Pancreas (tissue), 10 donors: Measurements from ENCODE around the gene VWA5A. TPM values are rescaled to one million over a fixed set of nuclear protein-coding genes. Genes with fewer than 3 reads are reported as not detected.
"Not testable (repeated sequence)": the region's sequence is repeated elsewhere in the genome, so short reads cannot be mapped to it uniquely, and the experiment has no call there.

Experiments
- ATAC-seq, 4 donors: fragments of 200-7000 bp; cut with Tn5 transposase; one replicate each; pipeline versions ENCODE4 v1.8.0 to v1.9.1; 2020; ENCODE audit warnings: mild to moderate bottlenecking in 4 of 4, moderate library complexity in 4 of 4
- DNase-seq, 6 donors: peaks; one replicate each; pipeline ENCODE4 v3.0.0-alpha.2; 2020
- FAIRE-seq: peaks from 2 replicates; lab custom pipeline; 2012; peaks lifted over from hg19 to GRCh38; lab: Jason Lieb, UNC
- H3K27ac ChIP-seq, 4 donors: fragments of 200-600 bp; sonication (generic); 1 replicate in 3 of 4; 2 replicates in 1 of 4; pipeline versions ENCODE4 v1.5.0 to v1.8.0; 2020
- H3K27me3 ChIP-seq, 4 donors: fragments of 200-600 bp; one replicate each; pipeline ENCODE4 v1.8.0; 2021
- H3K36me3 ChIP-seq, 3 donors: fragments of 200-600 bp; sonication (generic) in 1 of 3; one replicate each; pipeline versions ENCODE4 v1.5.0 to v1.8.0; 2020 to 2021
- H3K4me1 ChIP-seq, 3 donors: fragments of 200-600 bp; one replicate each; pipeline ENCODE4 v1.8.0; 2021
- H3K4me3 ChIP-seq, 4 donors: fragments of 200-600 bp; sonication (generic) in 2 of 4; one replicate each; pipeline versions ENCODE4 v1.5.0 to v1.8.0; 2020 to 2021
- H3K9me3 ChIP-seq, 4 donors: fragments of 200-600 bp; one replicate each; pipeline ENCODE4 v1.8.0; 2021
- WGBS, 2 donors: extraction: QIAGEN DNeasy Blood & Tissue Kit; methylation state at CpG; one replicate each; pipeline ENCODE4 v1.1.7; 2013; 5-methylcytosine and 5-hydroxymethylcytosine counted together
- intact Hi-C, 3 donors: fragments of 100-400 bp; cut with DNase I; formaldehyde crosslinking; loops; one replicate each; pipeline versions ENCODE4 v1.11.1 to v1.14.2; 2022
- polyA plus RNA-seq, 2 donors: library from polyadenylated mRNA; stranded (reverse); fragments of 200-250 nt; gene quantifications; one replicate each; pipeline ENCODE4 v1.2.3, GENCODE V29; 2013
- total RNA-seq, 6 donors: library from RNA; stranded (reverse); fragmentation: NEBNext Ultra II Directional in 4 of 6; extraction: Animal tissue kit (Norgen Biotek cat#: 25700) in 4 of 6; gene quantifications; one replicate each; pipeline versions ENCODE4 v1.2.1 to v1.2.4, GENCODE V29; 2021 to 2023
- TF ChIP-seq, protein P1 (sequence below), 4 donors: fragments of 200-600 bp; sonication (generic) in 3 of 4; IDR thresholded peaks; one replicate each; pipeline versions ENCODE4 v1.5.0 to v1.8.0; 2021; ENCODE audit warnings: antibody characterized with exemption in 4 of 4
- donor health status: healthy with polysubstance abuse.
- donor health status: DM: no; HTN: no; CAD: no; lungs with moderate emphysema.
- donor health status: DM: no; HTN: no; CAD: no.
- donor health status: control.
- donor health status: control.
- donor health status: Bipolar disorder and iron deficiency.
- donor health status: DM: yes; HTN: yes; CAD: no.
- donor health status: DM: no; HTN: no; CAD: no.
- donor health status: DM: no; HTN: no; CAD: no.
- donor health status: DM: yes; HTN: yes; CAD: no.

The VWA5A gene
- total and polyA plus RNA-seq, 8 donors, result 9.6 to 28.7 (median 15.6) TPM

GRCh38 chr11:124123622-124124021 lies 8.4 kb downstream of the VWA5A start:
- H3K4me1 ChIP-seq, result no peaks in the 10 kb centered on the region
- ATAC-seq, result no peak
- H3K4me3 ChIP-seq, result no peak overlapping the region
- H3K27ac ChIP-seq, result no peak overlapping the region
- no peak for FAIRE-seq
- H3K9me3 ChIP-seq, result no peaks in the 10 kb centered on the region
- H3K27me3 ChIP-seq, result no peaks in the 10 kb centered on the region
- WGBS, 2 donors, result 65 to 67% methylated on average over 2 of the region's 2 CpGs
- peaks cover 0 to 42% (median 7%) of the 10 kb centered on the region in 3 donors for H3K36me3 ChIP-seq
- intact Hi-C loops, result no loop called here
- no peak for DNase-seq
- TF ChIP-seq, protein P1, sequence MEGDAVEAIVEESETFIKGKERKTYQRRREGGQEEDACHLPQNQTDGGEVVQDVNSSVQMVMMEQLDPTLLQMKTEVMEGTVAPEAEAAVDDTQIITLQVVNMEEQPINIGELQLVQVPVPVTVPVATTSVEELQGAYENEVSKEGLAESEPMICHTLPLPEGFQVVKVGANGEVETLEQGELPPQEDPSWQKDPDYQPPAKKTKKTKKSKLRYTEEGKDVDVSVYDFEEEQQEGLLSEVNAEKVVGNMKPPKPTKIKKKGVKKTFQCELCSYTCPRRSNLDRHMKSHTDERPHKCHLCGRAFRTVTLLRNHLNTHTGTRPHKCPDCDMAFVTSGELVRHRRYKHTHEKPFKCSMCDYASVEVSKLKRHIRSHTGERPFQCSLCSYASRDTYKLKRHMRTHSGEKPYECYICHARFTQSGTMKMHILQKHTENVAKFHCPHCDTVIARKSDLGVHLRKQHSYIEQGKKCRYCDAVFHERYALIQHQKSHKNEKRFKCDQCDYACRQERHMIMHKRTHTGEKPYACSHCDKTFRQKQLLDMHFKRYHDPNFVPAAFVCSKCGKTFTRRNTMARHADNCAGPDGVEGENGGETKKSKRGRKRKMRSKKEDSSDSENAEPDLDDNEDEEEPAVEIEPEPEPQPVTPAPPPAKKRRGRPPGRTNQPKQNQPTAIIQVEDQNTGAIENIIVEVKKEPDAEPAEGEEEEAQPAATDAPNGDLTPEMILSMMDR (IDR thresholded peaks at IDR 0.05), result no peak

- FAIRE-seq, H3K9me3 ChIP-seq, H3K4me3 ChIP-seq, intact Hi-C loops, H3K27ac ChIP-seq, H3K27me3 ChIP-seq, ATAC-seq, DNase-seq, H3K4me1 ChIP-seq: not testable (repeated sequence)
- peaks cover 0 to 34% (median 7%) of the 10 kb centered on the region in 3 donors for H3K36me3 ChIP-seq
- 100% methylated on average over 1 of the region's 1 CpG; no CpG with 5 or more reads in 1 of the 2 donors for WGBS, 2 donors
Measured at GRCh38 chr11:124127134-124127533, 11.9 kb downstream of the VWA5A start.

DNA sequence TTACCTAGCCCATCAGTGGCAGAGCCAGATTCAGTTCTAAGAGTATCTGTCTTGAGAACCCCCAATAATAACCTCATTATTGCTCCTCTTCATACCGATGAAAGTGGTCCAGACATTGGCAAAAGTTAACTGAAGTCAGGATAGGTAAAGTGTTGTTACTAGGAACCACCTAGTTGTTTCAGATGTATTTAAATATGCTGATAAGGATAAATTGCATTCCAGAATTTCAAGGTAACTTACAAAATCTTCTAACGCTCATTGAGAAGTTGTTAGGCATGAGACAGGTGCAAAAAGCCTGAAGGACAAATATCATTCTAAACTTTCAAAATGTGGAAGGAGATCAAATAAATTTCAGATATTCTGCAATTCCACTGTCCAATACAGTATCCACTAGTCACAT lies 27.8 kb downstream of the VWA5A start:
- FAIRE-seq (no peak), DNase-seq (no peak), ATAC-seq (no peak)
- no peak overlapping the region for H3K4me3 ChIP-seq
- no peak overlapping the region for H3K27ac ChIP-seq
- WGBS, 2 donors, result 79 to 81% methylated on average over 2 of the region's 2 CpGs
- no peaks in the 10 kb centered on the region for H3K4me1 ChIP-seq
- peaks cover 0 to 19% (median 3%) of the 10 kb centered on the region in 3 donors for H3K36me3 ChIP-seq
- H3K9me3 ChIP-seq, result no peaks in the 10 kb centered on the region
- no peaks in the 10 kb centered on the region for H3K27me3 ChIP-seq
- intact Hi-C loops, result no loop called here
- TF ChIP-seq, protein P1 (IDR thresholded peaks at IDR 0.05), result no peak

DNA sequence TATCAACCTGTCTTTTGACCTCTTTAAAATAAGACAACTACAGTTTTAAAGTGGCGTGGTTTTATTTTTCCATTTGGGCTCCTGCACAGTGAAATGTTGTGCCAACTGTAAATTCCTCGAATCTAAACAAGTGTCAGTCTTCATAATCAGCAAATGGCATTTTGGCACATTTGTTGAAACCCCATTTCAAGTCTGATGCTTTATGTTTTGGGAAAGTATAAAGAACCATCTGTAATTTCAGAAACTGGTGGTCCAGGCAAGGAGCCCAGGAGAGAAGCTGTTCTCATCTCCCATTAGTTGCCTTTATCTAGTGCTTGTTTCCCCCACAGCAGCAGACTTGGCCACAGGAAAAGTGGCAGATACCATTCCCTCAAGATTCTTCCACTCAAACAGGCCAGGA lies 32.7 kb downstream of the VWA5A start:
- H3K4me3 ChIP-seq, result no peak overlapping the region
- no peak for DNase-seq
- no peaks in the 10 kb centered on the region for H3K4me1 ChIP-seq
- TF ChIP-seq, protein P1 (IDR thresholded peaks at IDR 0.05), result no peak
- WGBS, 2 donors, result 90 to 92% methylated on average over 2 of the region's 2 CpGs
- H3K36me3 ChIP-seq, result peaks cover 0 to 6% (median 0%) of the 10 kb centered on the region in 3 donors
- intact Hi-C loops, result no loop called here
- no peak overlapping the region for H3K27ac ChIP-seq
- H3K27me3 ChIP-seq, result no peaks in the 10 kb centered on the region
- ATAC-seq, result no peak
- no peaks in the 10 kb centered on the region for H3K9me3 ChIP-seq
- FAIRE-seq, result no peak

GRCh38 chr11:124150684-124151083 lies 35.4 kb downstream of the VWA5A start:
- TF ChIP-seq, protein P1 (IDR thresholded peaks at IDR 0.05), result no peak
- no peak for ATAC-seq
- no peak for DNase-seq
- H3K4me1 ChIP-seq, result no peaks in the 10 kb centered on the region
- H3K4me3 ChIP-seq, result no peak overlapping the region
- intact Hi-C loops, result no loop called here
- FAIRE-seq, result no peak
- 77 to 81% methylated on average over 5 of the region's 5 CpGs for WGBS, 2 donors
- peaks cover 0 to 5% (median 0%) of the 10 kb centered on the region in 3 donors for H3K36me3 ChIP-seq
- H3K27ac ChIP-seq, result no peak overlapping the region
- H3K27me3 ChIP-seq, result no peaks in the 10 kb centered on the region
- no peaks in the 10 kb centered on the region for H3K9me3 ChIP-seq
